H9 (cell line): Measurements from ENCODE around the gene MYCBPAP. TPM values are rescaled to one million over a fixed set of nuclear protein-coding genes. Genes with fewer than 3 reads are reported as not detected.
A peak's percentile ranks its signal among the peaks of the same experiment; 100 is the strongest.

Experiments
- DNase-seq: peaks from one replicate; pipeline ENCODE4 v3.0.0-alpha.2; 2017
- H2AFZ ChIP-seq: one replicate; pipeline ENCODE4 v1.6.1; 2013; ENCODE audit warnings: mild to moderate bottlenecking, low read length, control low read depth, moderate library complexity
- H2AK5ac ChIP-seq: 2 replicates; pipeline ENCODE4 v1.6.1; 2013; ENCODE audit warnings: low read length, control low read depth, mixed read lengths; ENCODE audit not compliant: insufficient read length
- H2BK120ac ChIP-seq: one replicate; pipeline ENCODE4 v1.6.1; 2013; ENCODE audit warnings: low read depth, mild to moderate bottlenecking, low read length, control low read depth, inconsistent platforms; ENCODE audit not compliant: poor library complexity, severe bottlenecking
- H2BK12ac ChIP-seq: 2 replicates; pipeline ENCODE4 v1.6.1; 2013; ENCODE audit warnings: low read length, control low read depth, mixed read lengths, low read depth; ENCODE audit not compliant: insufficient read length
- H2BK15ac ChIP-seq: 2 replicates; pipeline ENCODE4 v1.6.1; 2013; ENCODE audit warnings: low read depth, low read length, control low read depth
- H2BK20ac ChIP-seq: one replicate; pipeline ENCODE4 v1.6.1; 2013; ENCODE audit warnings: low read depth, mild to moderate bottlenecking, low read length, control low read depth, inconsistent platforms; ENCODE audit not compliant: poor library complexity, severe bottlenecking
- H2BK5ac ChIP-seq: 2 replicates; pipeline ENCODE4 v1.6.1; 2013; ENCODE audit warnings: low read length, control low read depth, mixed read lengths; ENCODE audit not compliant: insufficient read length
- H3K14ac ChIP-seq: 2 replicates; pipeline ENCODE4 v1.6.1; 2013; ENCODE audit warnings: low read length, control low read depth; ENCODE audit not compliant: insufficient read depth
- H3K18ac ChIP-seq: 2 replicates; pipeline ENCODE4 v1.6.1; 2013; ENCODE audit warnings: low read depth, mild to moderate bottlenecking, mixed read lengths, low read length, control low read depth; ENCODE audit not compliant: insufficient read length
- H3K23ac ChIP-seq: 2 replicates; pipeline ENCODE4 v1.6.1; 2013; ENCODE audit warnings: low read length, control low read depth, mixed read lengths, low read depth; ENCODE audit not compliant: insufficient read length
- H3K23me2 ChIP-seq: 2 replicates; pipeline ENCODE4 v1.6.1; 2013; ENCODE audit warnings: low read depth, mild to moderate bottlenecking, mixed read lengths, low read length, control low read depth; ENCODE audit not compliant: insufficient read length, poor library complexity, severe bottlenecking
- H3K27ac ChIP-seq: 2 replicates; pipeline ENCODE4 v1.5.1; 2013; ENCODE audit warnings: low read length, control low read depth, mixed read lengths, low read depth; ENCODE audit not compliant: insufficient read length
- H3K27me3 ChIP-seq: 2 replicates; pipeline ENCODE4 v1.6.1; 2013; ENCODE audit warnings: low read length, control low read depth, inconsistent platforms; ENCODE audit not compliant: insufficient read depth
- H3K4ac ChIP-seq: 2 replicates; pipeline ENCODE4 v1.6.1; 2013; ENCODE audit warnings: low read depth, mild to moderate bottlenecking, control low read depth, inconsistent platforms, low read length, moderate library complexity
- H3K4me1 ChIP-seq: 2 replicates; pipeline ENCODE4 v1.6.1; 2013; ENCODE audit warnings: low read length, control low read depth, inconsistent platforms; ENCODE audit not compliant: insufficient read depth
- H3K4me2 ChIP-seq: 2 replicates; pipeline ENCODE4 v1.6.1; 2013; ENCODE audit warnings: low read length, control low read depth, mixed read lengths; ENCODE audit not compliant: insufficient read length, insufficient read depth
- H3K56ac ChIP-seq: 2 replicates; pipeline ENCODE4 v1.6.1; 2013; ENCODE audit warnings: low read depth, mild to moderate bottlenecking, mixed read lengths, low read length, control low read depth; ENCODE audit not compliant: insufficient read length
- H3K79me1 ChIP-seq: 2 replicates; pipeline ENCODE4 v1.6.1; 2013; ENCODE audit warnings: low read depth, mild to moderate bottlenecking, moderate library complexity, low read length, control low read depth, inconsistent platforms; ENCODE audit not compliant: insufficient read depth, poor library complexity, severe bottlenecking
- H3K79me2 ChIP-seq: 2 replicates; pipeline ENCODE4 v1.6.1; 2013; ENCODE audit warnings: low read length, control low read depth, inconsistent platforms; ENCODE audit not compliant: insufficient read depth
- H3K9ac ChIP-seq: 2 replicates; pipeline ENCODE4 v1.6.1; 2013; ENCODE audit warnings: low read length, control low read depth, mixed read lengths; ENCODE audit not compliant: insufficient read length; ENCODE audit errors: extremely low read depth
- H3K9me3 ChIP-seq: one replicate; pipeline ENCODE4 v1.6.1; 2013; ENCODE audit warnings: low read depth, low read length, inconsistent platforms; ENCODE audit not compliant: control insufficient read depth
- H3T11ph ChIP-seq: one replicate; pipeline ENCODE4 v1.6.1; 2013; ENCODE audit warnings: mild to moderate bottlenecking, low read length, control low read depth, inconsistent platforms
- H4K20me1 ChIP-seq: one replicate; pipeline ENCODE4 v1.6.1; 2013; ENCODE audit not compliant: control insufficient read depth, insufficient read length, insufficient read depth
- H4K5ac ChIP-seq: 2 replicates; pipeline ENCODE4 v1.6.1; 2013; ENCODE audit warnings: low read depth, mild to moderate bottlenecking, mixed read lengths, low read length, control low read depth; ENCODE audit not compliant: insufficient read length
- H4K8ac ChIP-seq: replicated peaks from 2 replicates; pipeline ENCODE4 v1.6.1; 2013; ENCODE audit warnings: low read length, control low read depth, mixed read lengths, low read depth; ENCODE audit not compliant: insufficient read length
- H4K91ac ChIP-seq: 2 replicates; pipeline ENCODE4 v1.6.1; 2013; ENCODE audit warnings: low read depth, mild to moderate bottlenecking, moderate library complexity, mixed read lengths, low read length, control low read depth; ENCODE audit not compliant: insufficient read length
- H3K27ac Mint-ChIP-seq, 3 experiments: 2 replicates in 2 of 3; 3 replicates in 1 of 3; pipeline ENCODE4 v1.8.0; 2020 to 2021; ENCODE audit warnings: mixed read lengths in 3 of 3, mild to moderate bottlenecking in 1 of 3, moderate library complexity in 1 of 3
- H3K27me3 Mint-ChIP-seq: 2 replicates; pipeline ENCODE4 v1.8.0; 2021; ENCODE audit warnings: low read depth, mild to moderate bottlenecking, moderate library complexity, mixed read lengths
- H3K36me3 Mint-ChIP-seq, 3 experiments: 2 replicates in 2 of 3; 3 replicates in 1 of 3; pipeline ENCODE4 v1.8.0; 2020 to 2021; ENCODE audit warnings: low read depth in 3 of 3, mixed read lengths in 3 of 3; ENCODE audit not compliant: insufficient read depth in 1 of 3
- H3K4me1 Mint-ChIP-seq, 2 experiments: 2 replicates each; pipeline ENCODE4 v1.8.0; 2020; ENCODE audit warnings: mixed read lengths in 2 of 2
- H3K4me3 Mint-ChIP-seq, 2 experiments: 2 replicates in 1 of 2; 3 replicates in 1 of 2; pipeline ENCODE4 v1.8.0; 2020 to 2021; ENCODE audit warnings: mild to moderate bottlenecking in 2 of 2, mixed read lengths in 2 of 2, moderate library complexity in 1 of 2
- H3K9me3 Mint-ChIP-seq, 2 experiments: 2 replicates in 1 of 2; 3 replicates in 1 of 2; pipeline ENCODE4 v1.8.0; 2020; ENCODE audit warnings: mild to moderate bottlenecking in 2 of 2, mixed read lengths in 2 of 2, moderate library complexity in 1 of 2
- WGBS: extraction: QIAGEN DNeasy Blood & Tissue Kit; methylation state at CpG from one replicate; pipeline ENCODE4 v1.1.7; 2013; ENCODE audit warnings: missing lambda C conversion rate, low lambda C conversion rate, mixed read lengths; ENCODE audit not compliant: insufficient read length; ENCODE audit errors: extremely low coverage; 5-methylcytosine and 5-hydroxymethylcytosine counted together
- total RNA-seq: library from RNA; stranded (reverse); gene quantifications from 2 replicates; pipeline ENCODE4 v1.2.1, GENCODE V29; 2021
- TF ChIP-seq, protein P1 (sequence below): fragments of 200-600 bp; sonication (generic); conservative IDR thresholded peaks from 3 replicates; pipeline ENCODE4 v1.8.0; 2021; ENCODE audit warnings: antibody characterized with exemption, mild to moderate bottlenecking

The MYCBPAP gene
- total RNA-seq, 1 experiment from 2014 or later = 1.7 TPM

DNA sequence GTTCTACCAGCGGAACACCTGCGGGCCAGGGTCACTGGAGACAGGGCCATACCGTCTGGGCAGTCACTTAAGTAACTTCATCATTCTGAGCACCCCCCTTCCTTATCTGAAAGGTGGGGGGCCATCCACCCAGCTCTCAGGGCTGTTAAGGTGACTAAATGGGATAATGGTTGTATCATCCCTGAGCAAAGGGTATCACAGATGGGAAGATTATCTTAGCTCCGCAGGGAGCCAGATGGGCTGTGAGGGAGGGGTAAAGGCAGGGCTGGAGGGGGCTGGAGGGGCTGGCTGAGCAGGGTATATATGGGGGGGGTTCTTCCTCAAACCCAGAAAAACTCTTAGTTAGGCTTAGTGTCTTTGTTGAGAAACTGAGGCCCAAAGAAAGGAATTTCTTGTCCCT lies 49.4 kb downstream of the MYCBPAP start:
- no peak overlapping the region for H3K4me2 ChIP-seq
- H3K23ac ChIP-seq = no peak overlapping the region
- Mint-ChIP-seq H3K36me3 (no peaks in the 10 kb centered on the region), H3K27me3 (peaks cover 57% of the 10 kb centered on the region), H3K4me3 (peak overlapping the region in 1 of 2 experiments; percentile 46; a peak in 1 of 5 replicates), H3K9me3 (no peaks in the 10 kb centered on the region), H3K27ac (no peak overlapping the region), H3K4me1 (peaks cover 11 to 19% of the 10 kb centered on the region in 2 experiments)
- H3K9me3 ChIP-seq = no peaks in the 10 kb centered on the region
- H3K23me2 ChIP-seq = peaks cover 26% of the 10 kb centered on the region
- H3K79me1 ChIP-seq = no peaks in the 10 kb centered on the region
- no peak overlapping the region for H3K9ac ChIP-seq
- H4K5ac ChIP-seq = no peak overlapping the region
- H3T11ph ChIP-seq = no peak overlapping the region
- H2BK20ac ChIP-seq = no peak overlapping the region
- H2BK12ac ChIP-seq = no peak overlapping the region
- no CpG with 5 or more reads among the region's 4 CpGs for WGBS
- no peak overlapping the region for H3K27ac ChIP-seq
- H2AK5ac ChIP-seq = no peak overlapping the region
- DNase-seq = no peak
- H2AFZ ChIP-seq = no peak overlapping the region
- H3K27me3 ChIP-seq = peaks cover 20% of the 10 kb centered on the region
- TF ChIP-seq, protein P1, sequence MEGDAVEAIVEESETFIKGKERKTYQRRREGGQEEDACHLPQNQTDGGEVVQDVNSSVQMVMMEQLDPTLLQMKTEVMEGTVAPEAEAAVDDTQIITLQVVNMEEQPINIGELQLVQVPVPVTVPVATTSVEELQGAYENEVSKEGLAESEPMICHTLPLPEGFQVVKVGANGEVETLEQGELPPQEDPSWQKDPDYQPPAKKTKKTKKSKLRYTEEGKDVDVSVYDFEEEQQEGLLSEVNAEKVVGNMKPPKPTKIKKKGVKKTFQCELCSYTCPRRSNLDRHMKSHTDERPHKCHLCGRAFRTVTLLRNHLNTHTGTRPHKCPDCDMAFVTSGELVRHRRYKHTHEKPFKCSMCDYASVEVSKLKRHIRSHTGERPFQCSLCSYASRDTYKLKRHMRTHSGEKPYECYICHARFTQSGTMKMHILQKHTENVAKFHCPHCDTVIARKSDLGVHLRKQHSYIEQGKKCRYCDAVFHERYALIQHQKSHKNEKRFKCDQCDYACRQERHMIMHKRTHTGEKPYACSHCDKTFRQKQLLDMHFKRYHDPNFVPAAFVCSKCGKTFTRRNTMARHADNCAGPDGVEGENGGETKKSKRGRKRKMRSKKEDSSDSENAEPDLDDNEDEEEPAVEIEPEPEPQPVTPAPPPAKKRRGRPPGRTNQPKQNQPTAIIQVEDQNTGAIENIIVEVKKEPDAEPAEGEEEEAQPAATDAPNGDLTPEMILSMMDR = no peak
- H3K79me2 ChIP-seq = no peaks in the 10 kb centered on the region
- no peak overlapping the region for H3K18ac ChIP-seq
- H3K4ac ChIP-seq = no peak overlapping the region
- H3K56ac ChIP-seq = no peak overlapping the region
- no peak overlapping the region for H2BK15ac ChIP-seq
- H4K20me1 ChIP-seq = no peaks in the 10 kb centered on the region
- H3K4me1 ChIP-seq = no peaks in the 10 kb centered on the region; the same call in 1 of the 2 replicates
- H2BK5ac ChIP-seq = no peak overlapping the region
- H2BK120ac ChIP-seq = no peak overlapping the region
- no peak overlapping the region for H4K91ac ChIP-seq
- no peak overlapping the region for H3K14ac ChIP-seq
- no peak overlapping the region for H4K8ac ChIP-seq
